Measurements from ENCODE around the gene WDR59.

The WDR59 gene

GRCh38 chr16:74995986-74996385, 11.1 kb upstream of the WDR59 start:
- Histone ChIP-seq H3K9ac (ENCODE audit: low read depth, low read length, poor library complexity, severe bottlenecking) (no peak overlapping the region), H3K36me3 (ENCODE audit: insufficient read depth, low read length) (no peaks in the 10 kb centered on the region), H4K20me1 (ENCODE audit: insufficient read depth, low read length, poor library complexity, severe bottlenecking) (peaks cover 16% of the 10 kb centered on the region), H2AFZ (ENCODE audit: low read length) (no peak overlapping the region), H3K4me3 (ENCODE audit: low read length, poor library complexity, severe bottlenecking) (no peak overlapping the region), H3K4me1 (ENCODE audit: insufficient read depth, low read length, poor library complexity, severe bottlenecking) (peaks cover 2% of the 10 kb centered on the region), H3K79me2 (ENCODE audit: insufficient read depth, low read length) (peaks cover 19% of the 10 kb centered on the region), H3K4me2 (ENCODE audit: low read depth, low read length, poor library complexity, severe bottlenecking) (no peak overlapping the region), H3K9me2 (replicated peaks; ENCODE audit: low read depth, low read length) (no peaks in the 10 kb centered on the region), H3F3A (ENCODE audit: low read depth) (no peaks in the 10 kb centered on the region), H3K9me3 (ENCODE audit: insufficient read depth, low read depth, low read length) (no peaks in the 10 kb centered on the region), H3K27me3 (ENCODE audit: insufficient read depth, low read length, poor library complexity, severe bottlenecking) (peaks cover 17% of the 10 kb centered on the region)
- TF ChIP-seq EZH2phosphoT487 (IDR thresholded peaks at IDR 0.05; ENCODE audit: borderline replicate concordance): no peak
- TF ChIP-seq, protein P1, sequence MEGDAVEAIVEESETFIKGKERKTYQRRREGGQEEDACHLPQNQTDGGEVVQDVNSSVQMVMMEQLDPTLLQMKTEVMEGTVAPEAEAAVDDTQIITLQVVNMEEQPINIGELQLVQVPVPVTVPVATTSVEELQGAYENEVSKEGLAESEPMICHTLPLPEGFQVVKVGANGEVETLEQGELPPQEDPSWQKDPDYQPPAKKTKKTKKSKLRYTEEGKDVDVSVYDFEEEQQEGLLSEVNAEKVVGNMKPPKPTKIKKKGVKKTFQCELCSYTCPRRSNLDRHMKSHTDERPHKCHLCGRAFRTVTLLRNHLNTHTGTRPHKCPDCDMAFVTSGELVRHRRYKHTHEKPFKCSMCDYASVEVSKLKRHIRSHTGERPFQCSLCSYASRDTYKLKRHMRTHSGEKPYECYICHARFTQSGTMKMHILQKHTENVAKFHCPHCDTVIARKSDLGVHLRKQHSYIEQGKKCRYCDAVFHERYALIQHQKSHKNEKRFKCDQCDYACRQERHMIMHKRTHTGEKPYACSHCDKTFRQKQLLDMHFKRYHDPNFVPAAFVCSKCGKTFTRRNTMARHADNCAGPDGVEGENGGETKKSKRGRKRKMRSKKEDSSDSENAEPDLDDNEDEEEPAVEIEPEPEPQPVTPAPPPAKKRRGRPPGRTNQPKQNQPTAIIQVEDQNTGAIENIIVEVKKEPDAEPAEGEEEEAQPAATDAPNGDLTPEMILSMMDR (conservative IDR thresholded peaks at IDR 0.05; ENCODE audit: low read length): no peak

DNA sequence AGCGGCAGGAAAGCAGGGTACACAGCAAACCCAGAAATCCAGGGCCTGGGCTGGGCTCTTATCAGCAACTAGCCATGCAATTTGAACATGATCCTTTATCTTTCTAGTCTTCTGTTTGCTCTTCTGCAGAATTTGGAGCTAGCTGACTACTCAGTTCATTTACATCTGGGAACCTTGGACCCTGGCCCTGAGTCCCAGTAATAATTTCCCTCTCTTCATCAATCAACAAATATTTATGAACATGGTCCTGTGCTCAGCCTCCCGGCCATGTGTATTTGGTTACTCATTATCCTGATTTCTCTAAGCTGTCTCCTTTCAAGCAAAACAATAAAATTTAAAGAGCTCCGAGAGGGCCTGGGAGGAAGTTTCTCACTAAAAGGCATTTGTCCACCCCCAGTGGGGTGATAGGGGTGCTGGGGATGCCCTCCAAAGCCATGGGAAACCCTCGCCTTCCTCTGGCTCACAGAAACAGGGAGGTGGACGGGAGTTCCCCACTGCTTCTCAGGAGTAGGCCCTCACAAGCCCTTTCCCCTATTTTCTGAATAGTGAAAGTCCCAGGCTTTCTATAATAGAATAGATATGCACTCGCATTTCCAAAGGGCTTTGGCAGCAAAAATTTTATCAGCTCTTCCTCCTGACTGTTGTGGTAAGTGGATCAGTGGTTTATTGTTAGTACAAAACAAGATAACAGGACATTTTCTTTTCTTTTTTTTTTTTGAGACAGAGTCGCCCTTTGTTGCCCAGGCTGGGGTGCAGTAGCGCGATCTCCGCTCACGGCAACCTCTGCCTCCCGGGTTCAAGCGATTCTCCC, 6.9 kb upstream of the WDR59 start:
- no peaks in the 10 kb centered on the region for H3K79me2 ChIP-seq (ENCODE audit: insufficient read depth, low read length)
- no peaks in the 10 kb centered on the region for H3K36me3 ChIP-seq (ENCODE audit: insufficient read depth, low read length)
- no peaks in the 10 kb centered on the region for H3K9me2 ChIP-seq (replicated peaks; ENCODE audit: low read depth, low read length)
- H4K20me1 ChIP-seq (ENCODE audit: insufficient read depth, low read length, poor library complexity, severe bottlenecking): no peaks in the 10 kb centered on the region
- no peaks in the 10 kb centered on the region for H3K4me1 ChIP-seq (ENCODE audit: insufficient read depth, low read length, poor library complexity, severe bottlenecking)
- no peak overlapping the region for H2AFZ ChIP-seq (ENCODE audit: low read length)
- H3K4me2 ChIP-seq (ENCODE audit: low read depth, low read length, poor library complexity, severe bottlenecking): no peak overlapping the region
- no peak overlapping the region for H3K9ac ChIP-seq (ENCODE audit: low read depth, low read length, poor library complexity, severe bottlenecking)
- no peak for TF ChIP-seq EZH2phosphoT487 (IDR thresholded peaks at IDR 0.05; ENCODE audit: borderline replicate concordance)
- TF ChIP-seq, protein P1 (conservative IDR thresholded peaks at IDR 0.05; ENCODE audit: low read length): no peak
- no peak overlapping the region for H3K4me3 ChIP-seq (ENCODE audit: low read length, poor library complexity, severe bottlenecking)
- no peaks in the 10 kb centered on the region for H3K9me3 ChIP-seq (ENCODE audit: insufficient read depth, low read depth, low read length)
- H3F3A ChIP-seq (ENCODE audit: low read depth): no peaks in the 10 kb centered on the region
- no peaks in the 10 kb centered on the region for H3K27me3 ChIP-seq (ENCODE audit: insufficient read depth, low read length, poor library complexity, severe bottlenecking)

GRCh38 chr16:74991268-74991592, 6.3 kb upstream of the WDR59 start:
- H3K4me2 ChIP-seq (ENCODE audit: low read depth, low read length, poor library complexity, severe bottlenecking): no peak overlapping the region

More at GRCh38 chr16:74991268-74991592, 6.3 kb upstream of the WDR59 start:
- no peaks in the 10 kb centered on the region for H3K27me3 ChIP-seq (ENCODE audit: insufficient read depth, low read length, poor library complexity, severe bottlenecking)
- H3K4me3 ChIP-seq (ENCODE audit: low read length, poor library complexity, severe bottlenecking): no peak overlapping the region
- H3F3A ChIP-seq (ENCODE audit: low read depth): no peaks in the 10 kb centered on the region
- H3K36me3 ChIP-seq (ENCODE audit: insufficient read depth, low read length): no peaks in the 10 kb centered on the region
- TF ChIP-seq EZH2phosphoT487 (IDR thresholded peaks at IDR 0.05; ENCODE audit: borderline replicate concordance): no peak
- TF ChIP-seq, protein P1 (conservative IDR thresholded peaks at IDR 0.05; ENCODE audit: low read length): no peak
- no peaks in the 10 kb centered on the region for H3K79me2 ChIP-seq (ENCODE audit: insufficient read depth, low read length)
- no peak overlapping the region for H2AFZ ChIP-seq (ENCODE audit: low read length)
- no peaks in the 10 kb centered on the region for H3K4me1 ChIP-seq (ENCODE audit: insufficient read depth, low read length, poor library complexity, severe bottlenecking)
- no peaks in the 10 kb centered on the region for H3K9me3 ChIP-seq (ENCODE audit: insufficient read depth, low read depth, low read length)
- H4K20me1 ChIP-seq (ENCODE audit: insufficient read depth, low read length, poor library complexity, severe bottlenecking): no peaks in the 10 kb centered on the region
- no peaks in the 10 kb centered on the region for H3K9me2 ChIP-seq (replicated peaks; ENCODE audit: low read depth, low read length)
- H3K9ac ChIP-seq (ENCODE audit: low read depth, low read length, poor library complexity, severe bottlenecking): no peak overlapping the region

All from Loucy (cell line).